Activated CD4-positive, alpha-beta T cell treated with anti-CD3 and anti-CD28 coated beads for 4 hours (primary cell): ENCODE measurements around the gene C1orf115.
"Not testable (repeated sequence)": the region's sequence is repeated elsewhere in the genome, so short reads cannot be mapped to it uniquely, and the experiment has no call there.

Experiments used
- DNase-seq, 2 donors: peaks; one replicate each; pipeline ENCODE4 v3.0.0-alpha.2; 2020

Gene C1orf115

GRCh38 chr1:220694866-220695382, 4.8 kb downstream of the C1orf115 start:
- no peak for DNase-seq

GRCh38 chr1:220695426-220695825, 5.3 kb downstream of the C1orf115 start:
- DNase-seq = no peak

GRCh38 chr1:220696226-220696862, 6.2 kb downstream of the C1orf115 start:
- DNase-seq = no peak

GRCh38 chr1:220696863-220697231, 6.7 kb downstream of the C1orf115 start:
- DNase-seq = no peak

GRCh38 chr1:220697326-220697725, 7.2 kb downstream of the C1orf115 start:
- no peak for DNase-seq

- no peak for DNase-seq
Measured at GRCh38 chr1:220698607-220699016, 8.4 kb downstream of the C1orf115 start.

- DNase-seq = no peak
Measured at GRCh38 chr1:220699044-220699443, 8.9 kb downstream of the C1orf115 start.

- no peak for DNase-seq
Measured at GRCh38 chr1:220700556-220701179, 10.5 kb downstream of the C1orf115 start.

GRCh38 chr1:220701974-220702373, 11.8 kb downstream of the C1orf115 start:
- DNase-seq = no peak

GRCh38 chr1:220702733-220703270, 12.6 kb downstream of the C1orf115 start:
- DNase-seq = no peak

GRCh38 chr1:220703305-220703704, 13.1 kb downstream of the C1orf115 start:
- no peak for DNase-seq

- no peak for DNase-seq
Measured at GRCh38 chr1:220705782-220706181, 15.6 kb downstream of the C1orf115 start.

GRCh38 chr1:220706480-220706879, 16.3 kb downstream of the C1orf115 start:
- no peak for DNase-seq

GRCh38 chr1:220707160-220707559, 17.0 kb downstream of the C1orf115 start:
- no peak for DNase-seq

- no peak for DNase-seq
Measured at GRCh38 chr1:220708244-220708643, 18.1 kb downstream of the C1orf115 start.

GRCh38 chr1:220708936-220709801, 19.0 kb downstream of the C1orf115 start:
- DNase-seq = no peak

GRCh38 chr1:220710333-220710732, 20.2 kb downstream of the C1orf115 start:
- no peak for DNase-seq

- DNase-seq = no peak
Measured at GRCh38 chr1:220711056-220711809, 21.1 kb downstream of the C1orf115 start.

GRCh38 chr1:220715986-220716385, 25.8 kb downstream of the C1orf115 start:
- not testable (repeated sequence) for DNase-seq

- DNase-seq = no peak
Measured at GRCh38 chr1:220717800-220718640, 27.9 kb downstream of the C1orf115 start.

- not testable (repeated sequence) for DNase-seq
Measured at GRCh38 chr1:220721266-220721665, 31.1 kb downstream of the C1orf115 start.

- no peak for DNase-seq
Measured at GRCh38 chr1:220726634-220727033, 36.5 kb downstream of the C1orf115 start.
